Kidney tubule cell (primary cell): ENCODE data around the gene KLHL22.
"Not testable (repeated sequence)": the region's sequence is repeated elsewhere in the genome, so short reads cannot be mapped to it uniquely, and the experiment has no call there.

Experiments
- DNase-seq: peaks from one replicate; pipeline ENCODE4 v3.0.0-alpha.2; 2018; ENCODE audit warnings: low spot score

KLHL22 gene

DNA sequence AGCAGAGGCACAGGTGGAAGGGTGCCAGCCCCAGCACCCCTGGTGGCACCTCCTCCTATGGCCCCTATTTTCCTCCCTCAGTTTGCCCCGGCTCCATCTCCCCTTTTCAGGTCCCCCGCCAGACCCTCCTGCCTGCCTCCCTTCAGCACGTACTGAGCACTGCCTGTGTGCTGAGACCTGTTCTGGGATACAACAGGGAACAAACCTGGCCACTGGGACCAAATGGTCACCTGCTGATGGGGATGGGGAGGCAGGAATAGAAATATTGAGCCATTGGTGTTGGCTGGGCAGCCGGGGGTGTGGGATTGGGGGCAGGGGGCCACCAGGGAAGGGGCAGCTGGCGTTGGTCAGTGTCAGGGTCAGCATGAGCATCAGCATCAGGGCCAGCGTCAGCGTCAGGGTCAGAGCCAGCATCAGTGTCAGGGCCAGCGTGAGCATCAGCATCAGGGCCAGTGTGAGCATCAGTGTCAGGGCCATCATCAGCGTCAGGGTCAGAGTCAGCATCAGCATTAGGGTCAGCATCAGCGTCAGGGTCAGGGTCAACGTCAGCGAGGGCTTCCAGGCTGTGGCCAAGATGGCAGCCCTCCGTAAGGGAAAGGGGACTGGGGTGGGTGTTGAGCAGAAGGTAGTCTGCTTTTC, 94.1 kb downstream of the KLHL22 start:
- no peak for DNase-seq

GRCh38 chr22:20400606-20401375, 94.8 kb downstream of the KLHL22 start:
- no peak for DNase-seq

DNA sequence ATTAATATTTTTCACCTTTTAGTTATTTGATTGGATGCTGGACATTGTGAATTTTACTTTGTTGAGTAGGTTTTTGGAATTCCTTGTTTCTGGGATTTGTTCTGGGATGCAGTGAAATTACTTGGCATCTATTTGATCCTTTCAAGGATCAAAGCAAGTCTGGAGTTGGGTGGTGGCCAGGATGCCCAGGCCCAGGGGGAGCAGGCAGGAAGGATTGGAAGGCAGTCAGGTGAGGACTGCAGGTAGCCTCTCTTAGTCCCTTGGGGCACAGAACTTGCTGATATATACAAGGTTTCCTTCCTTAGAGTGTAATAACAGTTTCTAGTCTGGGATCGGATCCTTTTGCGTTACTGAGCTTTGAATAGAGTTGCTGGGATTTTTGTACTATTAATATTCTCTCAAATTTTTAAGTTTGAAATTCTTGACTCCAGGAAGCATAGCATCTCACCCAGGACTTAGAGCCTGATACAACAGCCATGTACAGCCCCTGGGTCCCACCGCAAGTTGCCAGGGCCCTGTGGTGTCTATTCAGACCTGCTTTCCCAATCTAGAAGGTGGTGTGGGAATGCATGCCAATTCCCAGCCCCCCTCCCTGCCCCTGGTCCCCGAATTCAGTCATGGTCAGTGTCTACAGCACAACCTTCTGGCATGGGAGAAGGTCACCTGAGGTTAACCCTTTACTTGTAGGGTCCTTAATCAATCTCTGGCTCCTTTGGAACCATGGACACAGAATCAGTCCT, 95.6 kb downstream of the KLHL22 start:
- DNase-seq: no peak

GRCh38 chr22:20398420-20398819, 97.2 kb downstream of the KLHL22 start:
- no peak for DNase-seq

DNA sequence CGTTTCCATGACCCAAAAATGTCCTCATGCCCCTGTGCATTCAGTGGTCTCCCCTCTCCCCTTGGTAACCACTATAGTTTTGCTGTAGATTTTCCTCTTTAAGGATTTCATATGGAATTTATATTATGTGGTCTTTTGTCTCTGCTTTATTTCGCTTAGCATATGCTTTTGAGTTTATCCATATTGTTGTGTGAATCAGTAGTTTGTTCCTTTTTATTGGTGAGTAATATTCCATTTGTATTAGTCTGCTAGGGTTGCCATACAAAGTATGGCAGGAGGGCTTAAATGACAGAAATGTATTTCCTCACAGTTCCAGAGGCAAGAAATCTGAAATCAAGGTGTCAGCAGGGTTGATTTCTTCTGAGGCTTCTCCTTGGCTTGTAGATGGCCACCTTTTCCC, 98.1 kb downstream of the KLHL22 start:
- DNase-seq: no peak

GRCh38 chr22:20396639-20397038, 99.0 kb downstream of the KLHL22 start:
- no peak for DNase-seq

- DNase-seq: no peak
Measured at GRCh38 chr22:20395907-20396287, 99.7 kb downstream of the KLHL22 start.

DNA sequence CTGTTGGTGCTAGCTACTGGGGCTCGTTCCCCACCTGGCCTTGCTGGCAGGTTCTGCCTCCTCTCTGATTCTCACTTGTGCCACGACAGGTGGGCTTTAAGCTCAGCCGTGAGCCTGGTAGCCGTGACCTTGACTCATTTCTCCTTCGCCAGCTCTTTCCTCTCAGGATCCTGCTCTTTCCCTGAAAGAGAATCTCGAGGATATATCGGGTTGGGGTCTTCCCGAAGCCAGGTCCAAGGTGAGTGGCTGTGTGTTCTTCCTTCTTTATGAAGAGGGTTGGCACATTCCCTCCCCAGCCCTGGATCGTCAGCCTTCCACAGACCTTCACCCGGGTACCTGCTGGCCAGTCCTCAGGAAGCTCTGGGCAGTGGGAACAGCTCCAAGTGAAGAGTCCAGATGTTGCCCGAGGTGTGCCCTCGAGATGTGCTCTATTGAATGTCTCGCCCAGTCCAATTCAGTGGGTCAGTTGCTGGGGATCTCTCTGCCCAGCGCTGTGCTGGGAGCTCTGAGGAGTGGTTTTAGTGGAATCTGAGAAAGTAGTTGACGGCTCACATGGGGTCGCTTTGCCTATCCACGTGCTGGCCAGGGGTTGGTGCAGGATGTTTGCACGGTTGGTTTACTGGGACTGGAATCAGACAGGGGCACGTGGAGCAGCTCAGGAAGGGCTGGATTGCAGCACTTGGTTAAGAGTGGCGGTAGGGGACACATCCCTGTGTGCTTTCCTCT, 100.3 kb downstream of the KLHL22 start:
- no peak for DNase-seq

DNA sequence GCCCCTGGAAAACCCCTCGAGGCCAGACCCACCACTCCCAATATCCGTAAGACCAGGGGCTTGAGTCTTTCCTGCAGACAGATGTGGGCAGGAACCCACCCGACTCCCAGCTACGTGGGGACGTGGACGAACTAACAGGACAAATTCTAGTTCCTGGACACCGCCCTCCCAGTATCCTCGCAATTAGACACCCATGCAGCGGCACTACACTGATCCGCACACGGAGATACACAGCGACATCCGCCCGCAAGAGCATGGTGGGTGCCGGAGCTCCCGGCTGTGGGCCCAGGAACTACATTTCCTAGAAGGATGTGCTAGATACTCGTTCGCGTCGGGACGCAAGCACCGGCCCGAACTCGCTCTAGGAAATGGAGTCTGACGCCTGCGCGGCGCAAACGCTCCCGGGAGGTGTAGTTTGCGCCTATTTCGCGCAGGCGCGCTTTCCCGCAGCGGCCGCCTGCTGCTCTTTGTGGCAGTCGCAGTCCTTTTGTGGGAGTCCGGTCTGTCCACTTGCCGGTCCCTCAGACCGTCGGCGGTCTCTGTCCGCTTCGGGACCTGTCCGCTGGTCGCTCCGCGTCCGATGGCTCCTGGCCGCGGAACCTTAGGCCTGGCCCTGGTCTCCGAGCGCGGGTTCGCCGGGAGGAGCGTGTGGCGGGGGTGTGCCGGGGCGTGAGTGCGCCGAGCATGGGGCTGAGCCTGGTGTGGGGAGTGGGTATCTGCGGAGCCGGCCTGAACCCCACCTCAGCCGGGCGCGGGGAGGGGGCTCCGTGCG, 101.7 kb downstream of the KLHL22 start, which contains the start of gene ZNF74:
ZNF74 (plus strand) TSS at position 447 of the 772 bp plus-strand sequence. CDS start 478 bp downstream, outside the sequence.
- peak; percentile 91 for DNase-seq

- DNase-seq: no peak
Measured at GRCh38 chr22:20392983-20393704, 102.5 kb downstream of the KLHL22 start.

- not testable (repeated sequence) for DNase-seq
Measured at GRCh38 chr22:20392365-20392881, 103.2 kb downstream of the KLHL22 start.
